ENCODE measurements around the gene DSTN.

Gene DSTN

DNA sequence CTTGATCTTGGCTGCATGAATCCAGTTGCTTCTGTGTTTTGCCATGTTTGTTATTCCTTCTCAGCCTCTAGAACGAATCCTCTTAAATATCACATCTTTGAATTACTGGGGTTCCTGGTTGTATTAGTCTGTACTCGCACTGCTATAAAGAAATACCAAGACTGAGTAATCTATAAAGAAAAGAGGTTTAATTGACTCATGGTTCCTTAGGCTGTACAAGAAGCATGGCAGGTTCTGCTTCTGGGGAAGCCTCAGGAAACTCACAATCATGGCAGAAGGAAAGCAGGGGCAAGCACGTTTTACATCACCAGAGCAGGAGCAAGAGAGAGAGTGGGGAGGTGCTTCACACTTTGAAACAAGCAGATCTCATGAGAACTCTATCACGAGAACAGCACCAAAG lies 20.7 kb upstream of the DSTN start:
- no peak for DNase-seq (ENCODE audit: low read depth, low spot score)

DNA sequence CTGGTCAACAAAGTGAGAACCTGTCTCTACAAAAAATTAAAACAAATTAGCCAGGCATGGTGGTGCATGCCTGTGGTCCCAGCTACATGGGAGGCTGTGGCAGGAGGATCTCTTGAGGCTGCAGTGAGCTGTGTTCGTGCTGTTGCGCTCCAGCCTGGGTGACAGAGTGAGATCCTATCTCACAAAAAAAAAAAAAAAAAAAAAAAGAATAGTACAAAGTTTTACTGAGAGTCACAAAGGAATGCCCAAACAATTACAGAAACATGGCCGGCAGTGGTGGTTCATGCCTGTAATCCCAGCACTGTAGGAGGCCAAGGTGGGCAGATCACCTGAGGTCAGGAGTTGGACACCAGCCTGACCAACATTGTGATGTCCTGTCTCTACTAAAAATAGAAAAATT lies 14.8 kb upstream of the DSTN start:
- no peak for DNase-seq (ENCODE audit: low read depth, low spot score)

DNA sequence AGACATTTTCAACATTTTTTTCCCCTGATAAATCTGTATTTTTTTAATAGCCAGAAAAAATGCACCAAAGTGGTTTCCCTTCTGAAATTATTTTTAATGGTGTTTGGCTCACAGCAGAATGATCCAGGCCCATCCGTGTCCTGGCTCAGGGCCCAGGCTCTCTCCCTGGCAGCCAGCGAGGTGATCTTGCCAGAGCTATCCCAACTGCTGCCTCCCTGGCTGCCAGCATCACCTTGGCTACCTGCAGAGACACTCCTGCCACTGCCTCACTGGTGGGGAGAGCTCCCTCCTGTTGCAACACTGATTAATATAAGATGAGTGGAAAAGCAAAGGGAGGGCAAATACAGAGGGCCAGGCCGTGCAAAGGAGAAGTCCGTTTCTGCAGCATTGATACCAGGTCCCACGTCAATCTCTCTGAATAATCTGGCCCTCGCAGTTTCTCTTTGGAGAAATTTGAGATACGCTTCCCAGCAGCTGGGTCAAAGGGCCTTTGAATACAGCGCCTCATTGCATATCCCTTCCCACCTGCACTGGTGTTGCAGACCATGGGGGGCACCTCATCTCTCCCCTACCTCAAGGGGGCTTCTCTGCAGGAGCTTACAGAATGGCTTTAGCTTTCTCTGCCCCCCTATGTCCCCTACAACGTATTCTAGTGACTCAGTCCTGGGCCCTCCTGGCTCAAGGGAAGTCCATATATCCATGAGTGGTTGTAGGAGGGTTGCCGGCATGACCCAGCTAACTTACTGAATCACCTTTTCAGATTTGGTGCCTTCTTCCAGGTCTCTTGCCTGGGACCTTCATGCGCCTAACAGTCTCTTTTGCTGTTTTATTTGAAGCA lies 12.8 kb upstream of the DSTN start:
- no peak for DNase-seq (ENCODE audit: low read depth, low spot score)

DNA sequence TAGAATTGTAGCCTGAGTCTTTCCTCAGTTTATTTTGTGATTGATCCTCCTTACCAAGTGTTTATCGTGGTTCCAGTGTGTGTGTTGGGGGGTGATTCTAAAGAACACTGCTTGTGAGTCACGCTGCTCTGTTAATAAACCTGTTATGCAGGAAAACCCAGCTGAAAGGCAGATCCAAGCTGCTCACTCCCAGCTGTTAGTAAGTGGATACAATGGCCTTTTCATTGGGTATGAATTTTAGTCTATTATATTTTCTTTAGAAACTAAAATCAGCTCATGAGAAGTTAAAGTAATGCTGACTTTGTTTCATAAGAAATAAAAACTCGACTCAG lies 12.2 kb upstream of the DSTN start:
- peak; percentile 49 for DNase-seq (ENCODE audit: low read depth, low spot score)

DNA sequence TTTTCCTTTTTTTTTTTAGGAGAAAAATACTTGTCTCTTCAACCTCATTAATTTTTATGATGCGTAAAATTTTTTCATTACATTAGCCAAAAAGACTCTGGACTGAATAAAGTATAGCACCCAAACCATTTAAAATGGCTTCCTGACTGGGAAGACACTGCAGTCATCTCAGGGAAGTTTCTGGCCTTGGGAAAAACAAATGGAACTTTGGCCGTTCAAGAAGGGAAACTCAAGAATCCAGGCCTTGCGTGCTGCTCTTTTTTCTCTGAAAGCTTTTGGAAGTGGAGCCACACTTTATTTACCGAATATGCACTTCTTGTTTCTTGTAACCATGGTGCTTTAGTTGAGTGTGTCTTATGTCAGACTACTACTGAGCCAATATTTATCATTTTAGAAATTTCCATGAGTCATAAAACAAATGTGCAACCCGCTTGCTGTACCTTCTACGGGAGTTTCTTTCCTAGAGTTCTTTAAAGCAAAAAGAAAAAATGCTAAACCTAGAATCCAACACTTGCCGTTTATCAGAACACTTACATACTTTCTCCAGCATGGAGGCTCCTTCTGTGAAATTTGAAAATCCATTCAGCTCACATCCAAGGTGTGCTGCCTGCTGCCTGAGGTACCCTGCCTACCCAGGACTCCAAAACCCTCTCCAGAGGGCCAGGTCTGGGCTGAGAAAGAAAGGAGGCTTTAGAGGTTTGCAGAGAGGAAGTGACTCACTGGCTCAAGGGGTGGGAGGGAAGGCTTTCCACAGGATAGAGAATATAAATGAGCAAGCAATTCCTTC lies 11.5 kb upstream of the DSTN start:
- peak; percentile 57 for DNase-seq (ENCODE audit: low read depth, low spot score)

DNA sequence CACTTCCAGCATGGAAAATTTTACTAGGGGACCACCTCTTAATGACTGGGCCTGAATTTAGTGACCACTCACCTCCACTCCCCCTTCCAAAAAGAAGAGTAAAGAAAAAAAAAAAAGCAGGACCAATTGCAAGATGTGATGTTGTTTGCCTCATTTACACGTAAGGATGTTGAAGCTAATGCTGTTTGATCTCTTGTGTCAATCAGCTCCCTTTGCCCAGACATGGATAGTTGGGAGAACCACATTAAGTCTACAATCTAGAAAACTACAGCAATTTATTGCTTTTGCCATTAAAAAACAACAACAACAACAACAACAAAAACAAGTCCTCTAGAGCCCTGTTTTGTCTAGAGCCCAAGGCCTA lies 11.0 kb upstream of the DSTN start:
- no peak for DNase-seq (ENCODE audit: low read depth, low spot score)

DNA sequence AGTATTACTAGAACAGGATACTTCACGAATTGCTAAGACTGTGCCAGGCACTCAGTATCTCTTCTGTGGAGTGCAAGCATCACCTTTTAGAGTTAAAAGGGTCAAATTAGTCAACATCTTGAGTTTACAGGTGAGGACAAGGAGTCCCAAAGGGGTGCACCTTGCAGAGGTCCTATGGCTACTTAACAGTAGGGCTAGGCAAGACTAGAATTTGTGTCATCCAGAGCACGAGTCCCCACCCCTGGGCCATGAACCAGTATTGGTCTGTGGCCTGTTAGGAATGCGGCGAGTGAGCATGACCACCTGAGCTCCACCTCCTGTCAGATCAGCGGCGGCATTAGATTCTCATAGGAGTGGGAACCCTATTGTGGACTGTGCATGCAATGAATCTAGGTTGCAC lies 10.5 kb upstream of the DSTN start:
- DNase-seq (ENCODE audit: low read depth, low spot score): no peak

DNA sequence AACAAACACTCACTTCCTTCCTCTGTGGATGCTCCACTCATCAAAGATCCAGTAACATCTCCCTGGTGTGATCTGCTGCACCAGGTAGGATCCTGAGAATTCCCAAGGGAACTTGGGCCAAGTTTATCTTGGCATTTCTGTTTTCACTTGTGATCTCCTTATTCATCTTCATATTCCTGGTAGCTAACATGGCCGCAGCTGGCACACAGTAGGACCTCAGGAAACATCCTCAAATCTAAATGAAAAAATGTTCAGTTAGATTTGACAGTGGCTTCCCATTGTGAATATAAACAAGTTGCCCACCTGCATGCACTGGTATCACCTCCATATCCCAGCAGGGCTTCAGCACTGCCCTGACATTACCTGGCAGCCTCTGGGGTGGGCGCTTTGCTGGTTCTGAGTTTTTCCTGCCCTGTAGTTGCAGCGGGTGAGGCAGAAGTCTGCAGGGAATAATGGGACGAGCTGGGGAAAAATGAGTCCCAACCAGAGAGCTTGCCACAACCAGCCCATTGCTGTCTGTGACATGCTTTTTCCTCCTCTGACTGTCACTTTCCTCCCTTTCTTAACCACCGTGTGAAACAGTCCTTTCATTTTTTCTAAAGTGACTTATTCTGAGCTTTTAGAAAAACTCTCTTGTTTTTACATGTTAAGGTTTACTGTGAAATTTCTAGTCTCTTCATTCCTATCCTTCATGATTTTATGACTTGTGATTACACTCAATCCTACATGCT lies 9.4 kb upstream of the DSTN start:
- DNase-seq (ENCODE audit: low read depth, low spot score): no peak

DNA sequence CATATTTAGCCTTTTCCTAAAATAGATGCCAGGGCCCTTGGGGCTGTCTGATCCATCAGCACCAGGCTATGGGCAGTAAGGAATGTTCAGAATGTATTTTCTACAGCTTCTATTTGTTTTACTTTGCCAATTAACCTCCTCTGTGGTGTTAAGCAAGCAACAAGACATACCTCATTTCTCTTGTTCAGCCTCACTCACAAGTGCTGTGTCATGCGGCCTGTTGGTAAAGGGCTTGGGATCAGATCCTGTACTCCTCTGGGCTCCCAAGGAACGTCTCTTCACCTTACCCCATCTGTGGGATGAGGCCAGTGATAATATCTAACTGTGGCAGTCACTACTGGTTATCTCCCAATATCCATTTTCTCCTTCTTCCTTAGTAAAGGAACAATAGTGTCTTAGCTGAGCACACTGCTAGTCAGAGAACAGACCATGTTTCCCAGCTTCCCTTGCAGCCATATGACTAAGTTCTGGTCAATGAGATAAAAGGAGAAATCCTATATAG lies 7.0 kb upstream of the DSTN start:
- DNase-seq (ENCODE audit: low read depth, low spot score): no peak

DNA sequence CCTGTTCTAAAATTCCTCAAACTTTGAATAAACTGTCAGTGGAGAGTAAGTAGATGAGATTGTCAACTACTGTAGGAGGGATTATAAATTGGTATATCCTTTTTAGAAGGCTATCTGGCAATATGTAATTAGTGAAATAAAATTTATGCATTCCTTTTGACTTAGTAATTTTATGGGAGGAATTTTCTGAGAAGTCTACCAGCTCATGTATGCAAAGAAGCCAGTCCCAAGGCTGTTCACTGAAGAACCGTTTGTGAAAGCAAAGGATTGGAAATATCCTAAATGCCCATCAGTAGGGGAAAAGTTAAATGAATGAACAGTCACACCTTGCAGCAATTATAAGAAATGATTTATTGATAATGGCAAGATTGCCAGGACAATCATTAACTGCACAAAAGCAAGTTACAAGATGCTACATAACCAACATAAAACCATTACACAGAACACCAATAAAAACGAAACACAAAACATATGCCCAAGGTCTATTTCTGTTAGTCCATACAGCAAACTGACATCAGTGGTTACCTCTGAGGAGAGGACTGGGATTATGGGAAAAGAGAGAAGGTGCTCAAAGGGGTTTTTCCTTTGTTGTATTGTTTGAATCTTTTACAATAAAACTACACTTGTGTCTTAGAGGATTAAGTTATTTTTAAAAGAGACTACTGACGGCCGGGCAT lies 4.6 kb upstream of the DSTN start:
- no peak for DNase-seq (ENCODE audit: low read depth, low spot score)

DNA sequence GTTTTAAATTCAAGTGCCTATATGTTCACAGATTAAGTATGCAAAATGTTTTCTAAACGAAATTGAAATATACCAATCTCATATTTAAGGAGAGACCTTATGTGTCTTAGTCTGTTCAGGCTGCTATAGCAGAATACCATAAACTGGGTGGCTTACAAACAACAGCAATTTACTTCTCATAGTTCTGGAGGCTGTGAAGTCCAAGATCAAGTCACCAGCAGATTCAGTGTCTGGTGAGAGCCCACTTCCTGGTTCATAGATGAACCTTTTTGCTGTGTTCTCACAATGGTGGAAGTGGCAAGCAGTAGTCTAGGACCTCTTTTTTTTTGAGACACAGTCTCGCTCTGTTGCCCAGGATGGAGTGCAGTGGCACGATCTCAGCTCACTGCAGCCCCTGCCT lies 3.5 kb upstream of the DSTN start:
- DNase-seq (ENCODE audit: low read depth, low spot score): no peak

DNA sequence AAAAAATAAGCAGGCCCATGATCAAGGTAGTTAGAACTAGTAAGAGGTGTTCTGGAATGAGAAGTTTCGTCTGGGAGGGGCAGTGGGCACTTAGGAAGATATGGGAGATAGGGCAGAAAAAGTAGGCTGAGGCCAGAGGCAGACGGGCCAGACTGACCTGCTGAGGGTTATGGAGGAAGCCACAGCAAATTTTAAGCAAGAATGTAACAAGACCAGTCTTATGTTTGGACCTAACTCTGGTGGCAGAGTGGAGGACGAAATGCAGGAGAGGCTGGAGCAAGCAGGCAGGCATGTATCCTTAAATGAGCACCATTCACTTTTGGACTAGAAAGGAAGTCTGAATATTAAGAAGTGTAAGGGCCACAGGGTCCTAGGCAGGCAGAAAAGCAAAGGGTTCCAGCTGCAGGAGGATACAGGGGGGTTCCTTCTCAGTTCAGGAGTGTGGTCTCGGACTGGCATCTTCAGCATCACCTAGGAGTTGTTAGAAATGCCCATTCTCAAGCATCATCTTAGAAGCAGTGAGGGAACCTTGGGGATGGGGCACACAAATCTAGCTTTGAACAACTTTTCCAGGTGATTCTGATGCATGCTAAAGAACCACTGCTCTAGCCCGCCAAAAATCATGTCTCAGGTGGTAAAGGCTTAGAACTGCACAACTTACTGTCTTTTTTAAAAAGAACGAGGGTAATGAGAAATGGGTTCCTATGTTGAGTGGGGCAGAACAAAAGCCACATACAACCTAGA lies 1.7 kb upstream of the DSTN start:
- DNase-seq (ENCODE audit: low read depth, low spot score): peak; percentile 39

DNA sequence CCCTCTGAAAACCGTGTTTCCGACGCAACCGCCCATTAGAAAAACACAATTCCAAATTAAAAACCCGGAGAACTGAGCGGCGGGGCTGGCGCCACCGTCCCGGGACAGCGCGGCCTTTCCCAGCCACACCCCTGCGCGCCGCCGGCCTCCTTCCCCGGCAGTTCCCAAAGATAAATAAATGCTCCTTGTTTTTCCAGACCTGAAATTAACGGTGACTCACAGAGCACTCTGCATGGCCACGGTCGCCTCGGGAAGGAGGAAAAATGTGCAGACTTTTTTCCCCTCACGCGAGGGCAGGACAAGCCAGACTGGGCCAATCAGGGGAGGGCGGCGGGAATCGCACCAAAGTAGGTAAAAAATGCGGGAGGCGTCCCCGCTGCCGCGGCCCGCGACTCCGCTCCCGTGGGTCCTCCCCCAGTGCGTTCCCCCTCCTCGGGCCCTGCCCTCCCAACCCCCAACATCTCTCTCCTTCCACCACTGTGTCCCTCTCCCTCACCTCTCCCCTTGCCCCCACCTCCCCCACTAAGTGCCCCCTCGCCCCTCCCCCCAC lies 828 bp upstream of the DSTN start:
- peak; percentile 92 for DNase-seq (ENCODE audit: low read depth, low spot score)

DNA sequence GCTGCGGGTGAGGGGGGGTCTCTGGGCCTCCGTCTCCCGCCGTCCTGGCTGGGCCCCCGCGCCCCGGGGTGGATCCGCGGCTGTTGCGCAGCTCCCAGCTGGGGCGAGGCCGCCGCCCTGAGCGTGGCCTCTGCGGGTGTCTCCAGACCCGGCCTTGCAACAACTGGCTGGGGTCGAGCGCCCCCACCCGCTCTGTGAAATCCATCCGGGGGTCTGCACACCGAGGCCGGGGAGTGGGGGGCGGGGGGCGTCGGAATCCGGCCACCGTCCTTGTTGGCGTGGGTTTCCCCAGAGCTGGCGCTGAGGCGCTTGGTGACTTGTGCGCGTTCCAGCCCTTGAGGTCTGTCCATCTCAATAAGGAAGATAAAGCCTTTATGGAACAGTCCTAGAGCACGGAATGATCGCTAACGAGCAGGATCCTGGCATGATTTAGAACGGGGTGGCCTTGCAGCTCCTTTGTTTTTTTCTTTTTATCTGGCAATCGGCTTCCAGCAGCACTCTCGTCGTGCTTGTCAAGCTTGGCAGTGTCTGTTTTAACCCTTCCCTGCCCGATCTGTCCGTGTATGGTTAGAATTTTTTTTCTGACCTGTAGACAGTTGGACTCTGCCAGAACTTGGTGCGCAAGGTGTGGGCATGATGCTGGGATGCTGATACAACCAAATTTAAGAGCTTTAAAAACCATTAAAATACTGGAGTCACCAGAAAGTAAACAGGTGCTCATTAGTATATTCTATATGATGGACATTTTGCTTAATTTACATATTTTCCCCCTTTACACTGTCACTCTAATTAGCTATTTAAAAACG lies 675 bp downstream of the DSTN start:
- DNase-seq (ENCODE audit: low read depth, low spot score): peak; percentile 67

DNA sequence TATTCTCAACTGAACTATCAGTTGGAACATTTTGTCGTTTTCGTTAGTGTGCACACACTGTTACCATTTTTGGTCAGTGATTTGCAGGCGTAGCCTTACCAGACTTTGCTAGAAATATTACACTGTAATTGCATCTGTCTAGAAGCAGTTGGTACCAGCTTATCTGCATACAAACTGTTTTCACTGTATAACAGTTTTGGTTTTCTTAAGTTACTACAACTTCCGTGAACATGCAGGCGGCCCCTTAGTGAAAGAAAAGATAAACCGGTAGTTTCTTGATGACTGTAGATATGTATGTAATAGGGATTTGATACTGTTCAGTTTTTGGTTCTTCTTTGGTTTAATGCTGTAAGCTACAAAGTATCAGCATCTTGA lies 1.3 kb downstream of the DSTN start:
- no peak for DNase-seq (ENCODE audit: low read depth, low spot score)

DNA sequence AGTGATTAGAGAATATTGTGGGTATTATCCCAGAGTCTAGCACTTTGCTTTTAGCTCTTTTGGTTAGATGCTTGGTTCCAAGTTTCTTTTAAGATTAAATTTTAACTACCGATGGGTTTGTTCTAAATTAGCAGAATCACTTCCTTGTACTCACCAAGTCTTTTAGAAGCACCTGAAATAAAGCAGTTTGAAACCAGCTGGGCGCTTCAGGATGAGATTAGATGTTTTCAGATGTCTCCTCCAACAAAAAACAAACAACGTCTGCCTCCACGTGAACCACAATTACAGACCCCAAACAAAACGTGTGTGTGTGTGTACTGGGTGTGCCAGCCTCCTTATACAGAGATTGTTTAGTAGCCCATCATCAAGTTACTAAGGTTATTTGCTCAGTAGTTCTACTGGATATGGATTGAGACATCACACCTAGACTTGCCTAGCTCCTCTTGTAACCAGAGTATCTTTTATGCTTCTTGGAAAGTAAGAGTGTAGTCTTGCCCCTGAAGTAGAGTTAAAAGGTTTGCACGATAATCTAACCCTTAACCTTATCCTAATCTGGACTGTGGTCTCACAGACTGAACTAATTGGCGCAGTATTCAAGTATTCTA lies 2.3 kb downstream of the DSTN start:
- no peak for DNase-seq (ENCODE audit: low read depth, low spot score)

DNA sequence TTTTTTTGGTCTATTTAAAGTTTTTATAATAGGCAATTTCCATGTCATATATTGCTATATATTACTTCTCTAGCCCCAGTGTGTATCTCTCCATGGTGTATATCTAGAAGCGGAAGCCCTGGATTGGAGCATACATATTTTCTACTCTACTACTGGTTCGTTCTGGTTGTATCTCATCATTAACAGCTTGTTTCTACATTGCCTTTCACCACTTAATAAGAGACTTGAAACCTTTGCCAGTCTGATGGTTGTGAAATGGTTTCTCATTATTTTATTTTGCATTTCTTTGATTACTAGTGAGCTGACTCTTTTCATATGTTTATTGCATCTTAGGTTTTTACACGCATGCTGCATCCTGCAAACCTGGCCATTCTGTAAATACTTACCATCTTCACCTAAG lies 3.6 kb downstream of the DSTN start:
- DNase-seq (ENCODE audit: low read depth, low spot score): no peak

DNA sequence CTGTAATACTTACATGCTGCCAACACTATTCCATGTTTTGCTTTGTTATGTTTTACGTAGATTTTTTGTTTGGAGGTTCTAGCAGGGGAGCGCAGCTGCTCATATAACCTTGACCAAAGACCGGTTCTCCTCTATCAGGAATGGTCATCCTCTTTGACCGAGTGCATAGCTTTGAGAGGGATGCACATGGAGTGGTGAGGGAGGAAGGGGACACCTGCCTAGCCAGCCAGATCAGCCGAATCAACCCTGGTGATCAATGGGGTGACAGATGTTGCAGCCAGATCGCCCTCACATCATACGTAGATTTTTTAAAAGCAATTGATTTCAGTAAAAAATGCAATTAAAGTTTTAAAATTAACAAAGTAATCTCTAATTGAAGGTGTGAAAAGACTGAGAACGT lies 6.3 kb downstream of the DSTN start:
- DNase-seq (ENCODE audit: low read depth, low spot score): no peak

DNA sequence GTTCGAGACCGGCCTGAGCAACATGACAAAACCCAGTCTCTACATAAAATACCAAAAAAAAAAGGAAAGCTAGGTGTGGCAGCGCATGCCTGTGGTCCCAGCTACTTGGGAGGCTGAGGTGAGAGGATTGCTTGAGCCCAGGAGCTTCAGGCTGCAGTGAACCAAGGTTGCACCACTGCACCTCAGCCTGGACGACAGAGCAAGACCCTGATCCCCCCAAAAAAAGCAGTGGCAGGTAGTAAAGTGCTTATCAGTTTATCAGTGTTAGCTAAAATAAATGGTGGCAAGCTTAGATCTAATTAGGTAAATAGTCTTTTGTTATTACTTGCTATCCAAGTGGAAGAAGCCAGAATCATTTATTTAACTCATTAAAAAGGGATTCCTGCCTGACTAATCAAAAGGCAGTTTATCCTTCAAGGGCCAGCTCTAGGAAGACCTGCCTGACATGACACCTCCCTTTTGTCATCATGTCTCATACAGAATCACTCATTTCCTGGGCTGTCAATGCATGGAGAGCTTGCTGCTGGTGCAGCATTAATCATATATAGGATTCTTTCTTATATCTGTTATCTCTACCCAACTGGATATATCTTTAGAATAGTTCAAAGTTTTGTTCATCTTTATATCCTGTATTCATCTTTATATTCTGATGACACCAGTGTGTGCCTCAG lies 9.6 kb downstream of the DSTN start:
- DNase-seq (ENCODE audit: low read depth, low spot score): no peak

Measured in ELF-1 (cell line).